ENCODE results near the gene SP3. TPM values are rescaled to one million over a fixed set of nuclear protein-coding genes. Genes with fewer than 3 reads are reported as not detected.

The SP3 gene
- total RNA-seq, 1 experiment from 2014 or later: 84.5 TPM

- H3K36me3 ChIP-seq (ENCODE audit: insufficient read depth, low read length, poor library complexity, severe bottlenecking): peaks cover 10% of the 10 kb centered on the region
- peaks cover 5% of the 10 kb centered on the region for H3K9me3 ChIP-seq (ENCODE audit: low read depth, low read length, poor library complexity, severe bottlenecking)
- peak overlapping the region; percentile 93 for H3K4me3 ChIP-seq (ENCODE audit: low read depth, low read length, poor library complexity, severe bottlenecking)
- CTCF ChIA-PET: interaction anchor here (0.6 kb wide), 1 partner anchor 349 kb away, joined by 4 read pairs; no protein-coding TSS in a partner anchor
- intact Hi-C loops (cut with micrococcal nuclease; ENCODE audit: unreplicated experiment): loop anchor here (5.0 kb wide), 2 partner anchors 212 to 378 kb away; no protein-coding TSS in a partner anchor
- peaks cover 12% of the 10 kb centered on the region for H3K4me1 ChIP-seq (ENCODE audit: insufficient read depth, low read length, poor library complexity, severe bottlenecking)
- no TSS peak for BruUV-seq (replicated peaks)
- TF ChIP-seq CTCF (conservative IDR thresholded peaks at IDR 0.05; ENCODE audit: low read depth, low read length) (no peak), EZH2 (IDR thresholded peaks at IDR 0.05; ENCODE audit: borderline replicate concordance, low read depth, low read length, poor library complexity, severe bottlenecking) (no peak)
- peak overlapping the region; percentile 99 for H3K27ac ChIP-seq (ENCODE audit: low read depth, low read length, poor library complexity, severe bottlenecking)
- POLR2A ChIA-PET (ENCODE audit: low non-redundant PET): interaction anchor here (0.7 kb wide), 1 partner anchor 40 kb away, joined by 3 read pairs; no protein-coding TSS in a partner anchor
- peak; percentile 94 for DNase-seq (ENCODE audit: low spot score)
- H3K27me3 ChIP-seq (replicated peaks; ENCODE audit: insufficient read depth, low read depth, low read length, poor library complexity): no peaks in the 10 kb centered on the region
These were observed 1.2 kb downstream of the SP3 start for GRCh38 chr2:173963817-173964564.

GRCh38 chr2:173963323-173963816 lies 1.8 kb downstream of the SP3 start:
- POLR2A ChIA-PET (ENCODE audit: low non-redundant PET): no interaction called here
- peaks cover 10% of the 10 kb centered on the region for H3K36me3 ChIP-seq (ENCODE audit: insufficient read depth, low read length, poor library complexity, severe bottlenecking)
- BruUV-seq (replicated peaks): no TSS peak
- TF ChIP-seq EZH2 (IDR thresholded peaks at IDR 0.05; ENCODE audit: borderline replicate concordance, low read depth, low read length, poor library complexity, severe bottlenecking) (no peak), CTCF (conservative IDR thresholded peaks at IDR 0.05; ENCODE audit: low read depth, low read length) (peak; percentile 35; the same call in 1 of the 2 replicates)
- H3K4me3 ChIP-seq (ENCODE audit: low read depth, low read length, poor library complexity, severe bottlenecking): peak overlapping the region; percentile 93
- no peaks in the 10 kb centered on the region for H3K27me3 ChIP-seq (replicated peaks; ENCODE audit: insufficient read depth, low read depth, low read length, poor library complexity)
- intact Hi-C loops (cut with micrococcal nuclease; ENCODE audit: unreplicated experiment): loop anchor here (5.0 kb wide), 2 partner anchors 211 to 379 kb away; no protein-coding TSS in a partner anchor
- peak overlapping the region; percentile 99 for H3K27ac ChIP-seq (ENCODE audit: low read depth, low read length, poor library complexity, severe bottlenecking)
- DNase-seq (ENCODE audit: low spot score): peak; percentile 87
- H3K9me3 ChIP-seq (ENCODE audit: low read depth, low read length, poor library complexity, severe bottlenecking): peaks cover 5% of the 10 kb centered on the region
- H3K4me1 ChIP-seq (ENCODE audit: insufficient read depth, low read length, poor library complexity, severe bottlenecking): peaks cover 18% of the 10 kb centered on the region
- CTCF ChIA-PET: no interaction called here

GRCh38 chr2:173962583-173963110 lies 2.5 kb downstream of the SP3 start:
- intact Hi-C loops (cut with micrococcal nuclease; ENCODE audit: unreplicated experiment): loop anchor here (5.0 kb wide), 2 partner anchors 210 to 380 kb away; no protein-coding TSS in a partner anchor
- no peaks in the 10 kb centered on the region for H3K27me3 ChIP-seq (replicated peaks; ENCODE audit: insufficient read depth, low read depth, low read length, poor library complexity)
- peak overlapping the region; percentile 99 for H3K27ac ChIP-seq (ENCODE audit: low read depth, low read length, poor library complexity, severe bottlenecking)
- ChIA-PET POLR2A (ENCODE audit: low non-redundant PET) (no interaction called here), CTCF (no interaction called here)
- H3K4me3 ChIP-seq (ENCODE audit: low read depth, low read length, poor library complexity, severe bottlenecking): peak overlapping the region; percentile 93
- TF ChIP-seq EZH2 (IDR thresholded peaks at IDR 0.05; ENCODE audit: borderline replicate concordance, low read depth, low read length, poor library complexity, severe bottlenecking): no peak
- TF ChIP-seq CTCF (conservative IDR thresholded peaks at IDR 0.05; ENCODE audit: low read depth, low read length): no peak
- no TSS peak for BruUV-seq (replicated peaks)
- peaks cover 10% of the 10 kb centered on the region for H3K36me3 ChIP-seq (ENCODE audit: insufficient read depth, low read length, poor library complexity, severe bottlenecking)
- peaks cover 26% of the 10 kb centered on the region for H3K4me1 ChIP-seq (ENCODE audit: insufficient read depth, low read length, poor library complexity, severe bottlenecking)
- peaks cover 5% of the 10 kb centered on the region for H3K9me3 ChIP-seq (ENCODE audit: low read depth, low read length, poor library complexity, severe bottlenecking)
- DNase-seq (ENCODE audit: low spot score): no peak

Measured in A673 (cell line).